Fibroblast of the conjunctiva (primary cell): ENCODE measurements around the gene TCP11L2.
"Not testable (repeated sequence)": the region's sequence is repeated elsewhere in the genome, so short reads cannot be mapped to it uniquely, and the experiment has no call there.

Source experiments
- DNase-seq: peaks from one replicate; pipeline ENCODE4 v3.0.0-alpha.2; 2010; ENCODE audit warnings: low read depth

Gene TCP11L2

GRCh38 chr12:106343214-106343528 is 40.6 kb downstream of the TCP11L2 start:
- no peak for DNase-seq

GRCh38 chr12:106344131-106344530 is 41.6 kb downstream of the TCP11L2 start:
- DNase-seq, result no peak

- DNase-seq, result no peak
These were observed 43.2 kb downstream of the TCP11L2 start for GRCh38 chr12:106345746-106346145.

- no peak for DNase-seq
These were observed 45.9 kb downstream of the TCP11L2 start for GRCh38 chr12:106348411-106348810.

GRCh38 chr12:106353175-106353574 is 50.6 kb downstream of the TCP11L2 start:
- DNase-seq, result no peak

DNA sequence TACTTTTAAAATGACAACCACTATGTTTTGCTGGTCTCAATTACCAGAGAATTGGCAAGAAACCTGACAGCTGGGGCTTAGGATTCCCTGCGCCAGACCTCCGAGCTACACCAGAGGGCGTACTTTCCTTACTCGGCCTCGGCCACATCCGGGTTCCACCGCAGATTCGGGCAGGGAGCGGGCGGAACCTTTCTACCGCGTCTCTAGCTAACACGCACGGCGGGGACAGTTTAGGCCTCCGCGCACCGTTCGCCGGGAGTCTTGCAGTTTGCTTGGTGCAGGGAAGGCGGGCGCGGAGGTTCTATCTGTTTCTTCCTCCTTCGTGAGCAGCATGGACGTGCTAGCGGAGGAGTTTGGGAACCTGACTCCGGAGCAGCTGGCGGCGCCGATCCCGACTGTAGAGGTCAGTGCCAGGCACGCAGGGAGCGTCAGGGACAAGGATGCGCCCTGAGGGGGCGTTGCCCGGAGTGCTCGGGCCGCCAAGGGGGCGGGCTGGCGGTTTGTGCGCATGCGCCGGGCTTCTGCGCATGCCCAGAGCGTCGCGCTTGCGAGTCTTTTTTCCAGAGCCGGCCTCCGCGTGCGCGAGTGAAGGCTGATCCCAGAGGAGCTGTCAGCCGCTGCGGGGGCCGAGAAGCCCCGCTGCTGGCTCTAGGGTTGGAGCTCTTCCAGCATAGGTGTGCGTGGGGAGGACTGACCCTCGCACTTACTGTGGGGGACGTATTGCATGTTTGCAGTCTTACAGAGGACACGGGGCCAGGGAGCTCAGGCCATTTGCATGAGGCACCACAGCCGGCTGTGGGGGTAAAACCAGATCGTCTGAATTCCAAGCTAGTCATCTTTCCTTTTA is 55.2 kb downstream of the TCP11L2 start, which contains the start of gene POLR3B:
Gene POLR3B (plus strand): TSS at position 200 of the 847 bp plus-strand sequence. CDS start 132 bp downstream, at position 332.
- DNase-seq, result peak; percentile 92

DNA sequence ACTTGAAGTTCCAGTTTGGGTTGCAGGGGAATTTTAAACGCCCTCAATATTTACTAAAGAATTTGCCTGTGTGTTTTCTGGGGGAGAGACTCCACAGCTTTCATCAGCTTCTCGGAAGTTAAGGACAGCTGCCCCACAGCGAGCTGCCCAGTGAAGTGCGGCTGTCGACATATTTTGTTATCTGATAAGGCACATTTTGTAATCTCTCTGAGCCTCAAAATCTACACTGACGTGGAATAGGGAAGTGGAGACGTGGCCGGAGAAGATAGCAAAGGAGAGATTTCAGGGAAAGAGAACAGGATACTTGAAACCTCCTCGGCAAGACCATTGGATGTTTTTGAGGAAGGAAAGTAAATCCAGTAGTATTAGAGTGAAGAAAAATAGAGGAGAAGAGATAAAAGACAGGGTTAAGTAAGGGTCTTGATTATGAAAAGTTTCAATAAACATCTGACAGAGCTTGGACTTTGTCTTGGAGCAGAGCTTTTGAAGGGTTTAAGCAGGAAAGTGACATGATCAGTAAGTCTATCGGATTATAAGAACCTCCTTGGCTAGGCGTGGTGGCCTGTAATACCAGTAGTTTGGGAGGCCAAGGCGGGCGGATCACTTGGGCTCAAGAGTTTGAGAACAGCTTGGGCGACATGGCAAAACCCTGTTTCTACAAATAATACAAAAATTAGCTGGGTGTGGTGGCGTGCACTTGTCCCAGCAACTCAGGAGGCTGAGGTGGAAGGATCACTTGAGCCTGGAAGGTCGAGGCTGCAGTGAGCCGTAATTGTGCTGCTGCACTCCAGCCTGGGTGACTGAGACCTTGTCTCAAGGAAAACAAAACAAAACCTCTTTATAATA is 56.1 kb downstream of the TCP11L2 start:
- DNase-seq, result peak; percentile 20

DNA sequence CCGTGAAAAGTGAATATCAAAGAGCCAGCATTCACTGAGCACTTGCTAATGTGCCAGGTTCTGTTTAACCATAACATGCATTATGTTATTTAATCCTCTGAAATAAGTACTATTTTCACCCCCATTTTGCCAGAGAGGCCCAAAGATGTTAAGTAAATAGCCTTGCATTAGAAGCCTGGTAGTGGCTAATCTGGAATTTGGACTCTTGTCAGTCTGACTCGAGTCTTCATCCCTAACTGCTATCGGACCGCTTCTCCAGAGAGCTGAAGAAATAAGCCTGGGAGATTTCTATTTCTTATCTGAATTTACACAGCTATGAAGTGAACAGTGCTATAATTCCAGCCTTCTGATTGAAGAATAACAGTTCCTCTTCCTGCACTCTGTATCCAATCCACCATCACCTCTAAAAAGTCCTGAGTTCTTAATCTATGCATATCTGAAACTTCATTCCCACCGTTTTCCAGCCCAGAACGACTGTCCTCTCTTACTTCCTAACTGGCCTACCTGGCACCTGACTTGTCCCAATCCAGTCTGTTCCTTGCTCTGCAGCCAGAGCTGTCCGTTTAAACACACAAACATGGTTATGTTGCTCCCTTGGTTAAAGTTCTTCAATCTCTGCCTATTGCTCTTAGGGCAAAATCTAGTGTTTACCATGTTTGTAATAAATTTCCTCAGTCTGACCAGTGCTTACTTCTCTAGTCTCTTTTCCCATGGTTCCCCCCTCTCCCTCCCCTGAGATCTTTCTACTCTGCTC is 57.3 kb downstream of the TCP11L2 start:
- DNase-seq, result no peak

DNA sequence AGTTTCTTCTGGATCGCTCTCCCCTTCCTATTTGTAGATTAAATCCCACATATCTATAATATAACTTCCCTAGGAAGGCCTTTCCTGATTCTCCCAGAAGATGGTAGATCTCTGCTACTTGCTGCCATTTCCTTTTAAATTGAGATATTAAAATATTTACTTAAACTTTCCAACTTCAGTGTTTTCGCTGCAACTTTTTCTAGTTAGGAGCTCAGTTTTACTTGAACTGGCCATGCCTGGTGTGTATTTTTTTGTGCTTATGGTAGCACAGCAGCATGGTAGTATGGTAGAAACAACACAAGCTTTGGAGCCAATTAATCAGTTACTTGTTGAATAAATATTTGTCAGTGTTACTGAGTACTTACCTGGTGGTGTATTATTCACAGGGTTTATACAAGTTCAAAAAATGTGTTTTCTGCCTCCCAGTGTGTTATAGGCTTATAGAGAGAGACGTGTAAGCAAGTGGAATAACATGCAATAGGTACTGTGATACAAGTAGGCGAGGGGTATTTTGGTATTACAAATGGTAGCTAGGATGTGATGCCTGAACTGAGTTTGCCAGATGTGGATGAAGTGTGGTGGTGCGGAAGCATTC is 58.0 kb downstream of the TCP11L2 start:
- no peak for DNase-seq

GRCh38 chr12:106362971-106363370 is 60.4 kb downstream of the TCP11L2 start:
- DNase-seq, result no peak

DNA sequence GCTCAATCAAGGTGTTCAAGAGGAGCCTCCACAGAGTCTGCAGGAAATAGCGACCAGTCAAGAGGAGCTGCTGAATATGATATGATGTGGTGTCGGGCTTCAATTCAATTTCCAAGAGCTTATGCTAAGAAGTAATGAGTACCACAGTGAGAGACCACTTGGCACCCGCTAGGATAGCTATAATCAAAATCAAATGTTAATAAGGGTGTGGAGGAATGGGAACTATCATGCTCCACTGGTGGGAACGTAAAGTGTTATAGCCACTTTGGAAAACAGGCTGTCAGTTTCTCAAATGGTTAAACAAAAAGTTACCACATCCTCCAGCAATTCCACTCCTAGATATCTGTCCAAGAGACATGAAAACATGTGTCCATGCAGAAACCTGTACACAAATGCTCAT is 61.7 kb downstream of the TCP11L2 start:
- DNase-seq, result no peak

DNA sequence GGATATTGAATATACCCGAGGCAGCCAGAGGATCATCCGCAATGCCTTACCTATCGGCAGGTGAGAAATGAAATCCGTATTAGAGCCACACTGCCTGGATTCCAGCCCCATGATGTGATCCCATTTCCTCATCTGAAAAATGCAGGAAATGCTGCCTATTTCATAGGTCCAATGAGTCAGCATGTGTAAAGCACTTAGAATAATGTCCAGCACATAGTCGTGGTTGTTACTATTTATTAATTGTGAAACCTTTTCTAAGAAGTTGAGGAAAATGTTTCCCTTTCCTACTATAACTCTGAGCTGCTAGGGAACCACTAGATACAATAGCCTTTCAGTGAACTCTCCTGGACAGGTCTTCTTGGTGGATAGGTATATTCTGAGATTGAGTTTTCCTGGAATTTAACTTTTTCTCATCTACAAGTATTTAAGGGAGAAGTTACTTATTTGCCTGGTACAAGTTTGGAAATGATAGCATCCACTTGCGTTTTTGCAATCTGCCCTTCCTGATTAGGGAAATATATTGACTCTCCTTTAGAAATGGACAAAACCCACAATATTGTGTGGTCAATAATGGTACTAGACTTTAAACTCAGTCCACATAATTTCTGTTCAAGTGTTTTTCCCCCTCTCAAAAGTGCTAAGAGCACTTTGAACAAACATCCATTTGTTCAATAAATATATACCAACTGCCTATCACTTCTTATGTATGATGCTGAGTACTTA is 67.3 kb downstream of the TCP11L2 start:
- DNase-seq, result peak; percentile 4

GRCh38 chr12:106378788-106379187 is 76.3 kb downstream of the TCP11L2 start:
- no peak for DNase-seq

GRCh38 chr12:106380954-106381353 is 78.4 kb downstream of the TCP11L2 start:
- DNase-seq, result no peak

DNA sequence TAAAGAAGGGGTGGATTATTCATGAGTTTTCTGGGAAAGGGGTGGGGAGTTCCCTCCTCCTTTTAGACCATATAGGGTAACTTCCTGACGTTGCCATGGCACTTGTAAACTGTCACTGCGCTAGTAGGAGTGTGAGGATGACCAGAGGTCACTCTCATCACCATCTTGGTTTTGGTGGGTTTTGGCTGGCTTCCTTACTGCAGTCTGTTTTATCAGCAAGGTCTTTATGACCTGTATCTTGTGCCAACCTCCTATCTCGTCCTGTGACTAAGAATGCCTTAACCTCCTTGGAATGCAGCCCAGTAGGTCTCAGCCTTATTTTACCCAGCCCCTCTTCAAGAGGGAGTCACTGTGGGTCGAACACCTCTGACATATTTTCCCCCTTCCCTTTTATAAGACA is 79.3 kb downstream of the TCP11L2 start:
- DNase-seq, result not testable (repeated sequence)

- DNase-seq, result no peak
These were observed 84.4 kb downstream of the TCP11L2 start for GRCh38 chr12:106386813-106387535.

DNA sequence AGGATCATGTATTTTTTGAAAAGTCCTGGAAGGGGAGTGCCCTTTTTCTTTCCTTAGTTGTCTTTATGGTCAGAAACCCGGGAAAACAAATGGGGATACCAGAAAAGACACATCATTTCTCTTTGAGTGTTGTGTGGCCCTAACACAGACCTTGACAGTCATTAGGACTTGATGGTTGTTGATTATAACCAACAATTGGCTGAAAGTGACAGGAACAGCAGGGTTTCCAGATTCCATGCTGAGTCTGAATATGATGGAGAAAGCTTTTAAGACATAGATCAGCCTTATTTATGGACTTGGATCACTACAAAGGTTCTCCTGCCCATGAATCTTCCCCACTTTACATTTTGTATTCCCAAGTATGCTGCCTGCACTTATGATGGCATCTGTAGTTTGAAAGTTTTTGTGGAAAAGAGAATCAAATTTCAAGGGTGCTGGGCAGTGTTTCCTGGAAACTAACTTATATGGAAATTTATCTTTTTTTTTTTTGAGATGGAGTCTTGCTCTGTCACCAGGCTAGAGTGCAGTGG is 85.4 kb downstream of the TCP11L2 start:
- DNase-seq, result no peak

DNA sequence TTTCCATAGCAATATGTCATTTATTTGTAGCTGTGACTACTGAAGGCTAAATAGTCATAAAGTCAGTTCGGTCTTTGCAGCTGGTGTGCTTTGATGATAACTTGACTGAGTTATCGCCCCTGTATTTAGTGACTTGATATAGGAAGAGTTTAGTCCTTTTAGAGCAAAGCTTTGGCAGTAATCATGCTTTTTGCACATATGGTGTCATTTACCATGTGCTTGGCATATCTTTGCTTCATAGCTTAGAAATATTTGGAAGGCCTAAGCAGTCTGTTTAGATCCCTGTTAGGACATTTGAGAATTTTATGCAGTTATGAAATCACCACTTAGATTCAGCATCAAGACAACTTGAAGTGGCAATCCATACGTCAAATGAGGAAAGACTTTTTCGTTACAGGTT is 86.6 kb downstream of the TCP11L2 start:
- peak; percentile 14 for DNase-seq

DNA sequence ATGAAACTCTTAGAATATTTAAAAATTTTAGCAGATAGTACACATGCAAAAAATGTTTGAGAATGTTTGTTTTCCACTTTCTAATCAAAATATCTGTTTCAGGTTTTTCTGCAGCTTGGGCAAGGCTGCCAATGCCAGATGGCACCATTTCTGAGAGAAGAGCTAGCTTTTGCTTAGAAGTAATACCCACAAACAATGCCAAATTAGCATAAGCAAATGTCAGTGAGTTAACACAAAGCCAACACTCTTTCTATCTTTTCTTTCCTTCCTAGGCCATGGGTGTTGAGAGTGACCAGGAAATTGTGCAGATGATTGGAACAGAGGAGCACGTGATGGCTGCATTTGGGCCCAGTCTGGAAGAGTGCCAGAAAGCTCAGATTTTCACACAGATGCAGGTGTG is 90.2 kb downstream of the TCP11L2 start:
- DNase-seq, result no peak
